OCI-LY1 (cell line): ENCODE measurements around the gene EDN3.
"Not testable (repeated sequence)": the region's sequence is repeated elsewhere in the genome, so short reads cannot be mapped to it uniquely, and the experiment has no call there.

ENCODE experiments used
- CTCF ChIP-seq: fragments of 200-600 bp; sonication (generic), shearing (Covaris generic); IDR thresholded peaks from 2 replicates; pipeline ENCODE4 v1.5.1; 2017; ENCODE audit warnings: mild to moderate bottlenecking, antibody characterized with exemption, low read length, moderate library complexity, mixed read lengths
- EZH2 ChIP-seq: fragments of 200-600 bp; sonication (generic), shearing (Covaris generic); IDR thresholded peaks from 2 replicates; pipeline ENCODE4 v1.8.0; 2017; ENCODE audit warnings: borderline replicate concordance, mixed run types, mild to moderate bottlenecking, antibody characterized with exemption, low read length, moderate library complexity, mixed read lengths

- not testable (repeated sequence) for TF ChIP-seq CTCF, EZH2
These were observed 38.0 kb downstream of the EDN3 start for GRCh38 chr20:59338444-59338843.
